Measurements from ENCODE around the gene RGS3. TPM values are rescaled to one million over a fixed set of nuclear protein-coding genes. Genes with fewer than 3 reads are reported as not detected.

The RGS3 gene
- total RNA-seq, 1 donor from 2014 or later = 415 TPM

DNA sequence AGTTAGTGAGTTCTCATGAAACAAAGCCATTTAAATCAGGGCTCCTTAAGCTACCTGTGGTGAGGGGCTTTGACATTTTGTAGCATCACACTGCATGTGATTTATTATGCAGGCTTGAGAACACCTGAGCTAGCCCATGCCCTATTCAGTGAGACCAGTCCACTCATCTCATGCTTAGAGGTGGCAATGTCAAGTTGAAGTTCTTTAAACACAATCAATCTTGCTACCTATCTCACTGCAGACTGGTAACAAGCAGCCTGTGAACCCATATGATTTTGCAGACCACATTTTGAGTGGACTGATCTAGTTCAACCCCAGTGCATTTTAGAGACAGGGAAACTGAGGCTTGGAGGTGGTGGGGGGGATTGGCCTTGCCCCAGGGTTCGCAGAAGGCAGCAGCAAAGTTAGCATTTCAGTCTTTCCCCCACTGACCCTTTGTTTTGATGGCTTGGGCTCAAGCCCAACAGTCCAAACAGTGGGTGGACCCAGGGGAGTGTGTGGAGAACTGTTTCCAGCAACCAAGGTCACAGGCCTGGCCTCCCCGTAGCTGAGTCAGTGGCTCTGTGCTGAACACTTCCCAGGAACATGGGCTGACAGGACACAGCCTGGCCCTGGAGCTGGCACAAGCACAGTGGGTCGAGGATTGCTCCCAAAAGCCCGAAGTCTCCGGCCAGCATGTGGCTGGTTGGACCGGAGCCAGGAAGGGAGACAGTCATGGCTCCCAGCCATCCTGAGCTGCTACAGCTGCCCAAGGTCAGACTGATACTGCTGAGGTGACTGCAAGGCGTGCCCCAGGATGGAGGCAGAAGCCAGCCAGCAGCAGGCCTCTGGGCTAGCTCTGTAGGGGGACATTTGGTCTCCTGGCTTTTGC is 95.3 kb downstream of the RGS3 start:
- DNase-seq = peak; percentile 89

DNA sequence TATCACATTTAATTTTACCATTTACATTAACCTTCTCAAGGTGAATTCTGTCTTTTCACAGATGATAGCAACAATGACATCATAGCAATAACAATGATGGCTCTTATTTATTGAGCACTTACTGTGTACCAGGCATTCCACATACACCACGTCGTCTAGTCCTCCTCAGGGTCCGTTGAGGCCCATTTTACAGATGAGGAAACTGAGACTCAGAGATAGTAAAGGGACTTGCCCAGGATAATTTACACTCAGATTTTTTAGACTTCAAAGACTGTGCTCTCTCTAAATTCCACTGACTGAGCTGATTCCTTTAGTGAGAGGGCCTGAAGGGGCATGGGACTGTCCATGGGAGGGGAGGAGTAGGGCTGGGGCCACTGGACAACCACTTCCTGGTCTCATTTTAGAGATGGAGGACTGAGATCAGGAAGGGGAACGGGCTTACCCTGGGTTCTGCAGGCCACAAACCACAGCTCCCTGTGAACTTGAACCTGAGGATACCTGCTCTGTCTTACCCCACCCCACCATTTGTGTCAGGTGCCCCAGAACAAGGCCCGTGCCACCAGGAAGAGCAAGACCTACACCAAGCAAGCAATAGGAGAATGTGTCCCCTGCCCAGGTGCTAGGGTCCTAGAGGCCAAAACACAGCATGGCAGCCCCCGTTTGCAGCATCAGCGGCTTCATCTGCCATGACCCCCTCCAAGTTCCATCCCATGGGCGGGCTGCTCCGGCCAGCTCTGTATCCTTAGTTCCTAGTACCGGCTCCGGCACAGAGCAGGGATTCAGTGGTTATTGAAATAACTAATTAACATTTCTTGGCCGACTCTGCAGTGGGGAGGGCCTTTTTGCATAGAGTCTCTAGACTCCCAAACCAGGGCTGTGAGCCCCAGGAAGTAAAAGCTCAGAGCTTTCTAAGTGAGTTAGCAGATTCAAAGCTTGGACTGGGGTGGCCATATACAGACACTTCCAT is 96.6 kb downstream of the RGS3 start:
- no peak for DNase-seq

DNA sequence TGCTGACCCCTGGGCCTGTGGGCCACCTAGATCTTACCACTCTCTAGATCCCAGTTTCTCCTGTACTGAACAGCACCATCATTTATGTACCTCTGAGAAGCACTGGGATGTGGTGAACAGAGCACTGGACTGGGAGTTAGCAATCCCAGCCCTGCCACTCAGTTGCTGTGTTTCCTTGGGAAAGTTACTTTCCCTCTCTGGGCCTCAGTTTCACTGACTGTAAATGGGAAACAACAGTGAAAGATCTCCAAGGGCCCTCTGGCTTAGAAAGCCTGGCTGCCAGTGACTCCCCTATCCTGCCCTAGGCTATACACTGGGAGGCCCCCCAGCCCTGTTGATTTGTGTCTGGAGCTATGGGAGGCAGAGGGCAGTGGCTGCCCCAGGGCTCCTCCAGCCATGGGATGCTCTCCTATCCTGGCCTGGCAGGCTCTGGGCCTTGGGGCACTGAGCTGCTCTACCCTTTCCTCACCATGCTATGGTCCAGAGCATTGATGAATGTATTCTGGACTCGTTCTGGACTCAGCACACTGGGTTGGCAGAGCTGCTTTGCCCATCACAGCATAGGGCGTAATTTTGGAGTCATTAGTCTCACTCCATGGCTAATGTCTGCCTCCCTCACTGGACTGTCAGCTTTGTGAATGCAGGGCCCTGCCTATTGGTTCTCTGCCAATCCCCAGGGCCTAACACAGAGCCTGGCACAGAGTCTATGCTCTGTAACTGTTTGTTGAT is 99.3 kb downstream of the RGS3 start:
- no peak for DNase-seq

GRCh38 chr9:113563826-113564497 is 100.4 kb downstream of the RGS3 start:
- DNase-seq = no peak

- DNase-seq = no peak
Observed at GRCh38 chr9:113564498-113565237, 101.1 kb downstream of the RGS3 start.

DNA sequence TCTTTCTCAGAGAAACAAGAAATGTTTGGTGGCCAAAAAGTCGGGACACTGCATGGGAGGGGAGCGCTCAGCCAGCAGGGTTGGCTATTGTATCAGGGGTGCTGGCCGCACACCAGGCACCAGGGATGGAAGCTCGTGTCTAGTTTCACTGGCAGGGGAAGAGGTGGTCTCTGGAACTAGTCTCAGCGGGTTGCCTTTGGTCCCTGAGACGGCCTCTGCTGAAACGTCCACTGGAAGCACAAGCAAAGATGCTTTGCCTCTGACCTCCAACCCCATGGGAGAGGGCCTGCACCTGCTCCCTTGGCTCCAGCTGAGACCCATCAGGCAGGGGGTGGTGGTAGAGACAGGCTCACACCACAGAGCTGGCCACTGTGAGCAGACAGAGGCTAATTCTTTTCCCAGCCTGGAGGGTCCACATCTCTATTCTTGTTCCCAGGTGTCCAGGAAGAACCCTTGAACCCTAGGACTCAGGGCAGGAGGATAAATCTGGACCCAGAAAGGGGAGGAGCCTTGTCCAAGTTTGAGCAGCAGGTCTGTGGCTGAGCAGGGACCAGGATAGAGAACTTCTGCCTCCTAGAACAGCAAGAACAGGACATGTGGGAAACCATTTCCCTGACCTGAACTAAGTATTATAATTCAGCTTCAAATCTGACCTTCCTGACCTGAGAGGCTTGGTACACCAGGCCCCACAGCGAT is 102.6 kb downstream of the RGS3 start:
- DNase-seq = no peak

- DNase-seq = no peak
Observed at GRCh38 chr9:113566712-113567071, 103.2 kb downstream of the RGS3 start.

GRCh38 chr9:113567361-113568080 is 104.0 kb downstream of the RGS3 start:
- no peak for DNase-seq

- no peak for DNase-seq
Observed at GRCh38 chr9:113568081-113568435, 104.5 kb downstream of the RGS3 start.

GRCh38 chr9:113568571-113569321 is 105.2 kb downstream of the RGS3 start:
- DNase-seq = no peak

- DNase-seq = no peak
Observed at GRCh38 chr9:113569472-113570060, 106.0 kb downstream of the RGS3 start.

- DNase-seq = no peak
Observed at GRCh38 chr9:113570106-113570505, 106.6 kb downstream of the RGS3 start.

- no peak for DNase-seq
Observed at GRCh38 chr9:113570749-113571711, 107.5 kb downstream of the RGS3 start.

GRCh38 chr9:113572076-113572861 is 108.7 kb downstream of the RGS3 start:
- no peak for DNase-seq

DNA sequence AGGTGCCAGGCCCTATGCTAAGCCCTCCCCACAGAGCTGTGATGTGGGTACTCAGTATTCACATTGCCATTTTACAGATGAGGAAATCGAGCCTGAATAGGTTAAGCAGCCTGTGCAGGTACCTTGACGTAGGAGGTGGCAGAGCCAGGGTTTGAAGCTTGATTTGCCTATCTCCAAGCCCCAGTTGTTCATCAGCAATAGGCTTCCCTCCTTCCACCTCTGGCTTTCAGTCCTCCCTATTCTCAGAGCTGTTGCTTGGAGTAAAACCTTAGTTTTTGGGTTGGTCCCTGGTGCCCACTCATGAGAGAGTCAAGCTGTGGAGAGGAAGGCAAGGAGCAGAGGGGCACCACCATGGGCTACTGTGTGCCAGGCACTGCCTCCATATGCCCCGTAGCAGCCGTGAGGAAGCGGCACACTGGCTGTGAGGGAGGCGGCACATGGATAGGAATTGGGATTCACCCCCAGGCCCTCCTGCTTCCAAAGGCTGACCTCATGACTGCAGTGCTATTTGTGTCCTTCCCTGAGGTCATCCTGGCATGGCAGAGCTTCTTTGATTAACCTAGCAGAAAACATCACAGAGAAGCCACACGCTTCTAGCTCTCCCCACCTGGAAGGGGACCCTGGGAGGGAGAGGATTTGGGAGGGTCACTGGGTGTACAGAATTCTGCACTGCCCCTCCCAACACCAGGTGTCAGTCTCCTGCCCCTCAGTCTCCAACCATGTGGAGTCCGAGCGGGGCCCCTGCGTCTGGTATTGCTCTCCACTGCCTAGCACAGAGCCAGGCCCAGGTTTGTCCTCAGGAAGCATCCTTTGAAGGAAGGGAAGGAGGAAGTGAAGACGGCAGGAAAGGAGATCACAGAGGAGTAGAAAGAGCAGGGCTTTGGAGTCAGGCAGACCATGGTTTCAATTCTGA is 109.8 kb downstream of the RGS3 start:
- DNase-seq = no peak

- no peak for DNase-seq
Observed at GRCh38 chr9:113573959-113574352, 110.4 kb downstream of the RGS3 start.

All from dermis blood vessel endothelial cell (primary cell).